ENCODE data around the gene UBE2Q1. TPM values are rescaled to one million over a fixed set of nuclear protein-coding genes. Genes with fewer than 3 reads are reported as not detected.

The UBE2Q1 gene
- polyA plus RNA-seq, 3 donors: 99.9 to 118 (median 116) TPM

Other genes with a start within 250 kb of the UBE2Q1 start
- gene AQP10, start 237.6 kb downstream of the UBE2Q1 start, polyA plus RNA-seq (ENCODE audit: insufficient read length in 3 of 3): under 1 TPM; 0.09 to 0.14 (median 0.09) TPM
- gene ATP8B2, start 233.1 kb downstream of the UBE2Q1 start, polyA plus RNA-seq (ENCODE audit: insufficient read length in 3 of 3): 10 to 100 TPM; 25.1 to 28.1 (median 25.7) TPM
- 1 to 10 TPM; 6.5 to 8.2 (median 6.8) TPM for gene IL6R, start 153.3 kb downstream of the UBE2Q1 start, polyA plus RNA-seq (ENCODE audit: insufficient read length in 3 of 3)
- gene TDRD10, start 56.4 kb downstream of the UBE2Q1 start, polyA plus RNA-seq (ENCODE audit: insufficient read length in 3 of 3): 1 to 10 TPM in 2 of 3 donors, under 1 TPM in 1; 0.93 to 2.2 (median 1.0) TPM
- 10 to 100 TPM in 2 of 3 donors, 1 to 10 TPM in 1; 9.9 to 12.3 (median 10.4) TPM for gene SHE, start 56.2 kb downstream of the UBE2Q1 start, polyA plus RNA-seq (ENCODE audit: insufficient read length in 3 of 3)
- under 1 TPM; 0.41 to 0.61 (median 0.43) TPM for gene CHRNB2, start 9.1 kb upstream of the UBE2Q1 start, polyA plus RNA-seq (ENCODE audit: insufficient read length in 3 of 3)
- 100 to 1,000 TPM; 144 to 150 (median 146) TPM for gene ADAR, start 49.5 kb upstream of the UBE2Q1 start, polyA plus RNA-seq (ENCODE audit: insufficient read length in 3 of 3)